CD8-positive, alpha-beta memory T cell (primary cell): Measurements from ENCODE around the gene CHCHD6. TPM values are rescaled to one million over a fixed set of nuclear protein-coding genes. Genes with fewer than 3 reads are reported as not detected.

Source experiments
- CTCF ChIA-PET: fragments of 350-600 bp; sonication (Branson Sonifier 250); formaldehyde crosslinking; loops from one replicate; lab custom pipeline; 2021; ENCODE audit warnings: antibody characterized with exemption; lab: Charles Lee
- POLR2A ChIA-PET: fragments of 350-600 bp; sonication (Branson Sonifier 250); formaldehyde crosslinking; loops from one replicate; lab custom pipeline; 2021; ENCODE audit warnings: antibody characterized with exemption; lab: Charles Lee
- DNase-seq, 5 donors: peaks; one replicate each; pipeline versions ENCODE4 v3.0.0 to v3.0.0-alpha.2; 2020 to 2022; ENCODE audit warnings: mixed read lengths in 1 of 5
- H3K27ac ChIP-seq: one replicate; pipeline ENCODE4 v1.7.0; 2013; ENCODE audit warnings: low read depth, mild to moderate bottlenecking, low read length, moderate library complexity
- H3K27me3 ChIP-seq: 2 replicates; pipeline ENCODE4 v1.7.0; 2013; ENCODE audit warnings: low read length, mild to moderate bottlenecking; ENCODE audit not compliant: insufficient read depth, poor library complexity, severe bottlenecking
- H3K36me3 ChIP-seq: 2 replicates; pipeline ENCODE4 v1.7.0; 2013; ENCODE audit warnings: mild to moderate bottlenecking, low read length, moderate library complexity; ENCODE audit not compliant: insufficient read depth
- H3K4me1 ChIP-seq: 2 replicates; pipeline ENCODE4 v1.7.0; 2013; ENCODE audit warnings: mild to moderate bottlenecking, low read length, moderate library complexity; ENCODE audit not compliant: insufficient read depth
- H3K4me3 ChIP-seq: 2 replicates; pipeline ENCODE4 v1.7.0; 2013; ENCODE audit warnings: mild to moderate bottlenecking, low read length
- H3K9me3 ChIP-seq: 2 replicates; pipeline ENCODE4 v1.7.0; 2013; ENCODE audit warnings: mild to moderate bottlenecking, low read length
- H3K27ac Mint-ChIP-seq, 8 donors: one replicate each; pipeline ENCODE4 v1.8.0; 2020 to 2021; ENCODE audit warnings: mixed read lengths in 8 of 8, mild to moderate bottlenecking in 6 of 8, inconsistent platforms in 3 of 8, moderate library complexity in 3 of 8
- H3K27me3 Mint-ChIP-seq, 2 donors: one replicate each; pipeline ENCODE4 v1.8.0; 2020 to 2021; ENCODE audit warnings: mixed read lengths in 2 of 2, mild to moderate bottlenecking in 1 of 2, moderate library complexity in 1 of 2
- H3K36me3 Mint-ChIP-seq, 3 donors: one replicate each; pipeline ENCODE4 v1.8.0; 2020 to 2021; ENCODE audit warnings: mixed read lengths in 3 of 3, inconsistent platforms in 1 of 3, mild to moderate bottlenecking in 1 of 3
- H3K4me1 Mint-ChIP-seq, 3 donors: one replicate each; pipeline ENCODE4 v1.8.0; 2020 to 2021; ENCODE audit warnings: mixed read lengths in 3 of 3, inconsistent platforms in 1 of 3, mild to moderate bottlenecking in 1 of 3
- H3K4me3 Mint-ChIP-seq, 7 donors: one replicate each; pipeline ENCODE4 v1.8.0; 2020 to 2021; ENCODE audit warnings: mixed read lengths in 7 of 7, mild to moderate bottlenecking in 6 of 7, moderate library complexity in 4 of 7, inconsistent platforms in 2 of 7
- H3K9me3 Mint-ChIP-seq, 5 donors: one replicate each; pipeline ENCODE4 v1.8.0; 2020 to 2022; ENCODE audit warnings: mixed read lengths in 5 of 5, mild to moderate bottlenecking in 3 of 5, moderate library complexity in 2 of 5, inconsistent platforms in 1 of 5
- polyA plus RNA-seq: library from polyadenylated mRNA; unstranded; fragments of 300-500 nt; fragmentation: Illumina TruSeq; gene quantifications from one replicate; pipeline ENCODE4 v1.2.3, GENCODE V29; 2021
- total RNA-seq, 2 experiments: library from RNA; stranded (reverse); gene quantifications; one replicate each; pipeline ENCODE4 v1.2.3, GENCODE V29; 2021

The CHCHD6 gene
- total and polyA plus RNA-seq, 3 experiments from 2014 or later: 12.0 to 16.7 (median 15.0) TPM

DNA sequence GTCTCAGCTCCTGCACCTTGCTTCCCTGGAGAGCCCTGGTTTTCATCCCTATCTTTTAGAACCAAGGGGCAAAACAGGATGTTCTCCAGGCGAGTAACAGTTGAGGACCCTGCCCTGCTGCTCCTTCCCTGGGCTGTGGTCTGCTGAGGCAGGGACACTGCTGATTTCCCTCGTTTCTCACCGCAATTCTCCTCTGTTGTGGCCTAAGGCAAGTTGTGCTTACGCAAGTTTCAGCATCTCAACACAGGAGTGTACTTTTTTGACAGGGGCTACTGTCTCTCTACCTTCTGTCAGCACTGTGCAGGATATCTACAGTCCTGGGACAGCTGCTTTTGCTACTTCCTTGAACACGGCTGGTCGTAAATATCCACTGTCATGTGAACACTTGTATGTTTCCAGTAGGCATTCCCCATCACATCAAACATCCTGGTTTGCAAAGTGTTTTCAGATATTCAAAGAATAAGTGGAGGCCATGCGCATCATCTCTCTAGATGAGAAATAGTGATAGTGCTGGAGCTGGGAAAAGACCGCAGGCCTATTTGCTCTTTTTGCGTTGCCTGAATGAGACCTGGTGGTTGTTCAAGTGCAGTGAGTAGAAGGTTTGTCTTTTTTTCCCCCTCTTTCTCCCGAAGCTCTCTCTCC lies 168.8 kb downstream of the CHCHD6 start:
- Mint-ChIP-seq H3K36me3 (peaks cover 10 to 16% (median 14%) of the 10 kb centered on the region in 3 donors), H3K27ac (peak overlapping the region in 1 of 8 donors; percentile 20), H3K9me3 (no peaks in the 10 kb centered on the region), H3K4me1 (no peaks in the 10 kb centered on the region), H3K4me3 (no peak overlapping the region), H3K27me3 (no peaks in the 10 kb centered on the region)
- ChIA-PET POLR2A (no interaction called here), CTCF (no interaction called here)
- Histone ChIP-seq H3K27ac (no peak overlapping the region), H3K36me3 (no peaks in the 10 kb centered on the region), H3K4me3 (no peak overlapping the region), H3K4me1 (no peaks in the 10 kb centered on the region), H3K27me3 (no peaks in the 10 kb centered on the region), H3K9me3 (no peaks in the 10 kb centered on the region)
- no peak for DNase-seq

DNA sequence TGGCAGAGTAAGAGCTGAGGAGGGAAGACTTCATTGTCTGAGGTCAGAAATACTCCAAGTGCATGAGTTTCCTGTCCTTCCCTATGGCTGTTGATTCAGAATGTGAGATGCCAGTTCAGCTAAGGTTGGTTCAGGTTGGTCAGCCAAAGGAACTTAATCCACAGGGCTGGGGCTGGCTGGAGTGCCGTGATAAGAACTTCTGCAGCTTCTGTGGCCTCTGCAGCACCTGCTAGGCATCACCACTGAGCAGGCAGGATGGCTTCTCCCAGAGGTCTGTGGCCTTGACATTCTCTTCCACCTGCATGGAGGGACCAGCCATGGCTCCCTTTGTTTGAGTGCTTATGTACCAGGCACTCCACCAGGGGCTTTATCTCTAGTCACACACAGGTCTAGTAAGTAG lies 169.4 kb downstream of the CHCHD6 start:
- Mint-ChIP-seq H3K36me3 (peaks cover 10 to 16% (median 14%) of the 10 kb centered on the region in 3 donors), H3K4me1 (no peaks in the 10 kb centered on the region), H3K27ac (no peak overlapping the region), H3K27me3 (no peaks in the 10 kb centered on the region), H3K9me3 (no peaks in the 10 kb centered on the region), H3K4me3 (no peak overlapping the region)
- no peak for DNase-seq
- no peaks in the 10 kb centered on the region for H3K4me1 ChIP-seq
- no peaks in the 10 kb centered on the region for H3K36me3 ChIP-seq
- H3K4me3 ChIP-seq: no peak overlapping the region
- ChIA-PET POLR2A (no interaction called here), CTCF (no interaction called here)
- H3K9me3 ChIP-seq: no peaks in the 10 kb centered on the region
- no peaks in the 10 kb centered on the region for H3K27me3 ChIP-seq
- no peak overlapping the region for H3K27ac ChIP-seq

DNA sequence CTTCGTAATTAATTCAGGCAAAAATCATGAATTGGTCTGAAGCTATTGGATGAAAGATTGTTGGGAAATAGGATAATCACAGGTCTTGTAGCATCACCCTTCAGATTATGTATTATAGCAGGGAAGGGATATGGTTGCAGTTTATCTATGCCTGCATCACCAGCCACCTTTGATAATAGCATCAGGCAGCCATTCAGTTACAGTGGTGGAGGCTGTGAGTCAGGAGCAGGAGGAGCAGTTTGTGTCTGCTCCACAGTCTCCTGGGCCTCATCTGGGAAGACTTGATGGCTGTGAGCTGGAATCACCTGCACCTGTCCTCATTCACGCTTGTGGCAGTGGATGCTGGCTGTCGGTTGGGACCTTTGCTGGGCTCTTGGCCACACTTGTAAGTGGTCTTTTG lies 174.6 kb downstream of the CHCHD6 start:
- no peak overlapping the region for H3K27ac Mint-ChIP-seq
- CTCF ChIA-PET: no interaction called here
- DNase-seq: no peak

DNA sequence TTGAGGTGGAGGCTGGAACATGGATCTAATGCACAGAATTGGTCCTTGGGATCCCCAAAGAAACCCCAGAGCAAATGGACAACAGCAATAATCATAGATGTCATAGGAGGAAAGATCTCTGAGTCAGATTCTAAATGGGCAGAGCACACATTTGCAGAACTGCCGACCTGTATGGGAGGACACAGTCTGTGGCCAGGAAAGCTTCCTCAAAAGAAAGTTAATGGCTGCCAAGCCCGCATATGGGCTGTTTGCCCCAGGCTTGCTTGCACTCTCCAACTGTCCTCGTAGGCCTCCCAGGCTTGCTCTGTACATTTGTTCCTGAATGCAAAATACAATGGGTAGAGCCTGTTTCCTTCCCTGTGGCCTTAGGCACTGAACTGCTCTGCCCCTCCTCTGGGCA lies 176.9 kb downstream of the CHCHD6 start:
- Mint-ChIP-seq H3K9me3 (no peaks in the 10 kb centered on the region), H3K27me3 (no peaks in the 10 kb centered on the region), H3K27ac (no peak overlapping the region), H3K36me3 (peaks cover 0 to 5% (median 4%) of the 10 kb centered on the region in 3 donors), H3K4me1 (no peaks in the 10 kb centered on the region), H3K4me3 (no peak overlapping the region)
- ChIA-PET POLR2A (no interaction called here), CTCF (no interaction called here)
- Histone ChIP-seq H3K4me1 (no peaks in the 10 kb centered on the region), H3K9me3 (no peaks in the 10 kb centered on the region), H3K27me3 (no peaks in the 10 kb centered on the region), H3K4me3 (no peak overlapping the region), H3K36me3 (no peaks in the 10 kb centered on the region), H3K27ac (no peak overlapping the region)
- no peak for DNase-seq

More for the DNA sequence above, 174.6 kb downstream of the CHCHD6 start:
- POLR2A ChIA-PET: no interaction called here
- Mint-ChIP-seq H3K4me3 (no peak overlapping the region), H3K4me1 (no peaks in the 10 kb centered on the region), H3K36me3 (peaks cover 3 to 8% (median 4%) of the 10 kb centered on the region in 3 donors), H3K27me3 (no peaks in the 10 kb centered on the region), H3K9me3 (no peaks in the 10 kb centered on the region)
- H3K36me3 ChIP-seq: no peaks in the 10 kb centered on the region
- no peaks in the 10 kb centered on the region for H3K9me3 ChIP-seq
- no peak overlapping the region for H3K4me3 ChIP-seq
- H3K27me3 ChIP-seq: no peaks in the 10 kb centered on the region
- H3K27ac ChIP-seq: no peak overlapping the region
- no peaks in the 10 kb centered on the region for H3K4me1 ChIP-seq

DNA sequence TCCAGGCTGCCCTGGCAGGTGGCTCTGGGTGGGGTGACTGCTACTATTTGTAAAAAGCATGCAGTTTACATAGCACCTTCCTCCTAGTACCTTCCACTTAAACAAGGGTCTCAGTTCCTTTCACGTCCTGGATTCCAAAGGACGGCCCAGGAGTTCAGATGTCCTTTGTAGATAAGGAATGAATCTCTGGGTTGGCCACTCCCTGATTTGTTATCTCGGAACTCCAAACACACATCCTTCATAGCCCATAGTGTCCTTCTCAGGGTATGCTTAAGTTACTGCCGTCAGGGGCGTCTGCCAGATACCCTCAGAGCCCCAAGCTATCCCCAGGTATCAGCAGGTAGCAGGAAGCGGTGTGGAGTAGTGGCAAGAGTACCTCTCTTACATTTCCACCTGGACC lies 177.8 kb downstream of the CHCHD6 start:
- CTCF ChIA-PET: no interaction called here
- H3K36me3 Mint-ChIP-seq: peaks cover 0 to 4% (median under 1%) of the 10 kb centered on the region in 3 donors
- H3K27ac Mint-ChIP-seq: no peak overlapping the region
- no peaks in the 10 kb centered on the region for H3K4me1 Mint-ChIP-seq
- no peaks in the 10 kb centered on the region for H3K27me3 Mint-ChIP-seq
- no peaks in the 10 kb centered on the region for H3K36me3 ChIP-seq
- no peaks in the 10 kb centered on the region for H3K9me3 Mint-ChIP-seq
- no peak overlapping the region for H3K4me3 ChIP-seq
- POLR2A ChIA-PET: no interaction called here
- H3K4me1 ChIP-seq: no peaks in the 10 kb centered on the region
- no peak overlapping the region for H3K4me3 Mint-ChIP-seq
- no peak for DNase-seq
- H3K27me3 ChIP-seq: no peaks in the 10 kb centered on the region
- H3K27ac ChIP-seq: no peak overlapping the region
- no peaks in the 10 kb centered on the region for H3K9me3 ChIP-seq

DNA sequence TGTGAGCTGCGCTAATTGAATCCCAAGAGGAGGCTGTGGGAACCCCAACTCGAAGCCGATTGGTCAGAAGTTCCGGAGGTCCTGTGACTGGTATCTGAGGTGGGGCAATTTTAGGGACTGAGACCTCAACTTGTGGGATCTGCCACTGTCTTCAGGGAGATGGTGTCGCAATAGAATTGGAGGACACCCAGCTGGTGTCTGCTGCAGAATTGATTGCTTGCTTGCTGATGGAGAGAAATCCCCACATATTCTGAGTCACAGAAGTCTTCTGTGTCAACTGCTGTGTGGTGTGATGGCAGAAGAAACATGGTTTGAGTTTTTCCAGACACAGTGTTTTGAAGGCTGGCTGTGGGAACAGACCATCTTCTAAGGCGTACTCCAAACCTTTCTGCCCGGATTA lies 179.2 kb downstream of the CHCHD6 start:
- Mint-ChIP-seq H3K36me3 (peaks cover 0 to 4% (median under 1%) of the 10 kb centered on the region in 3 donors), H3K27ac (peak overlapping the region in 1 of 8 donors; percentile 60), H3K4me3 (no peak overlapping the region), H3K27me3 (no peaks in the 10 kb centered on the region), H3K9me3 (no peaks in the 10 kb centered on the region), H3K4me1 (peaks cover 1 to 4% (median 3%) of the 10 kb centered on the region in 3 donors)
- DNase-seq: no peak
- Histone ChIP-seq H3K4me3 (no peak overlapping the region), H3K9me3 (no peaks in the 10 kb centered on the region), H3K27me3 (no peaks in the 10 kb centered on the region), H3K4me1 (no peaks in the 10 kb centered on the region), H3K36me3 (no peaks in the 10 kb centered on the region), H3K27ac (no peak overlapping the region)
- CTCF ChIA-PET: no interaction called here
- POLR2A ChIA-PET: interaction anchor here (0.6 kb wide), 1 partner anchor 722 kb away, joined by 8 read pairs; no protein-coding TSS in a partner anchor

DNA sequence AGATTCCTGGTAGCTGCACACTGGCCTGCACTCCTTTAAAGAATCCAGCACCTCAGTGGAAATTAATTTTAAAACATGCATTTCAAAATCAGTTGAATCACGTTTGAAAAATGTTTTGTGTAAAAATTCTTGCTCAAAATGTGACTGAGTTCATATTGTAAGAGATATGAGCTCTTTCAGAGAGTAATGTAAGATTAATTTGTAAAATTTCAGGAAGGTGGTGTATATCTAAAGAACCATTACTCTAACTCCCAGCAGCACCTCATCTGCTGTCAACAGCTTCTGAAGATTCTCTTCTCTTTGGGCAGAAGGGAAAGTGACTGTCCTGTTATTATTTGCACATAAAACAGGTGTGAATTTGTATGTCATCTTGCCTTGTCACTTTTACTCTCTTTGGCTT lies 181.4 kb downstream of the CHCHD6 start:
- no peak overlapping the region for H3K4me3 ChIP-seq
- Mint-ChIP-seq H3K4me1 (peaks cover 3 to 6% (median 5%) of the 10 kb centered on the region in 3 donors), H3K27ac (peak overlapping the region in 1 of 8 donors; percentile 75), H3K9me3 (no peaks in the 10 kb centered on the region), H3K4me3 (no peak overlapping the region), H3K27me3 (no peaks in the 10 kb centered on the region), H3K36me3 (peaks cover 0 to 8% (median 4%) of the 10 kb centered on the region in 3 donors)
- POLR2A ChIA-PET: no interaction called here
- H3K9me3 ChIP-seq: no peaks in the 10 kb centered on the region
- H3K36me3 ChIP-seq: no peaks in the 10 kb centered on the region
- DNase-seq: no peak
- CTCF ChIA-PET: no interaction called here
- no peaks in the 10 kb centered on the region for H3K27me3 ChIP-seq
- no peak overlapping the region for H3K27ac ChIP-seq
- H3K4me1 ChIP-seq: no peaks in the 10 kb centered on the region

DNA sequence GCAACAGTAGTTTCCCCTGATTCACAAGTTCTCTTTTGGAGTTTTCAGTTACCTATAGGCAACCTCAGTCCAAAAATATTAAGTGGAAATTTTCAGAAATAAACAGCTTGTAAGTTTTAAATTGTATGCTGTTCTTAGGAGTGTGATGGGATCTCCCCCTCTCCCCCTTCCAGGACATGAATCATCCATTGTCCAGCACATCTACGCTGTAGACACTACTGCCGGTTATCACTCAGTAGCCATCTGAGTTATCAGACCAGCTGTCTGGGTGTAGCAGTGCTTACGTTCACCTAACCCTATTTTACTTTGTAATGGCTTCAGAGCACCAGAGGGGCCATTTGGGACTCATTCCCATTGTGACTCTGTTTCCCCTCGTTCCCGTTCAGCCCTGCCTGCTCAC lies 182.2 kb downstream of the CHCHD6 start:
- H3K36me3 ChIP-seq: no peaks in the 10 kb centered on the region
- no peaks in the 10 kb centered on the region for H3K9me3 ChIP-seq
- H3K36me3 Mint-ChIP-seq: peaks cover 0 to 8% (median 4%) of the 10 kb centered on the region in 3 donors
- peaks cover 0 to 1% of the 10 kb centered on the region in 2 donors for H3K27me3 Mint-ChIP-seq
- H3K9me3 Mint-ChIP-seq: no peaks in the 10 kb centered on the region
- no peak overlapping the region for H3K4me3 Mint-ChIP-seq
- no peaks in the 10 kb centered on the region for H3K27me3 ChIP-seq
- DNase-seq: no peak
- peaks cover 3 to 6% (median 5%) of the 10 kb centered on the region in 3 donors for H3K4me1 Mint-ChIP-seq
- CTCF ChIA-PET: no interaction called here
- no peaks in the 10 kb centered on the region for H3K4me1 ChIP-seq
- H3K4me3 ChIP-seq: no peak overlapping the region
- no peak overlapping the region for H3K27ac Mint-ChIP-seq
- POLR2A ChIA-PET: no interaction called here
- H3K27ac ChIP-seq: no peak overlapping the region
